GM18526 (cell line): ENCODE results near the gene SH3RF3.

Source experiments
- POLR2A ChIP-seq: IDR thresholded peaks from 3 replicates; pipeline ENCODE4 v1.6.1; 2011; ENCODE audit not compliant: insufficient read length; ENCODE audit errors: extremely low read depth

The SH3RF3 gene

DNA sequence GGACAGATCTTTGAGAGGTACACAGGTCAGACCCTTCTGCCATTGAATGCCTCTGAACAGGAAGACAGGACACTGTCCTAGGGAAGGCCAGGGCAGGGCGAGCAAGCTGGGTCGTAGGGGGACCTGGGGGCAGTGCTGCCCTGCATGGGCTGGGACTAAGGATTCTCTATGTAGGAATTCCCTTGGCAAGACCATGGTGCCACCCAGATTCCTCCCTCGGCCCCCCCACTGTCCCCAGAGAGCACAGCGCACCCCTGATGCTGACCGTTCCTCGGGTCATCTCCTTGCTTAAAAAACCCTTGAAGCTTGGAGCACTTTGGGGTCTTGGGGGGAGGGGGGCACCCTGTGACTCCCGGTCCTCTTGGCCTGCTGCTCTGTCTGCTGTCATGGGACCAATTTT, 289.7 kb downstream of the SH3RF3 start:
- no peak for TF ChIP-seq POLR2A

GRCh38 chr2:109419171-109419756, 290.3 kb downstream of the SH3RF3 start:
- TF ChIP-seq POLR2A, result no peak

- TF ChIP-seq POLR2A, result no peak
These were observed 291.0 kb downstream of the SH3RF3 start for GRCh38 chr2:109419960-109420370.

DNA sequence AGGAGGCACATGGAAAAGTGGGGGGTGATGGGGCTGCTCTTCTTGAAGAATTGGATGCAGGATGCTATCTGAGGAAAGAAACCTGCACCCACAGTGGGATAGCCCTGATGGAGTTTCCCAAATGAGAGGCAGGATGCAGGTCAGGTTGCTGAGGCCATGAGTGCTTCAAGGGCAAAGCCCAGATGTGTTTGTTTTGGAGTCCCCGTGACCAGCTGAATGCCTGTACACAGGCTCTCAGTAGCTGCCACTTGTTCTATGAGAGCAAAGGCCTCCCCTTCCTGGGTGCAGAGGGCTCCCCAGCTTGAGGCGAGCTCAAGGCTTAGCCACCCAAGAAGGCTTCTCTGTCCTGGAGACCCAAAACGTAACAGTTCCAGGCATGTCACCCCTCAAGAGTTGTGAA, 292.1 kb downstream of the SH3RF3 start:
- no peak for TF ChIP-seq POLR2A

GRCh38 chr2:109421642-109422041, 292.6 kb downstream of the SH3RF3 start:
- TF ChIP-seq POLR2A, result no peak

GRCh38 chr2:109422071-109422757, 293.2 kb downstream of the SH3RF3 start:
- no peak for TF ChIP-seq POLR2A

- TF ChIP-seq POLR2A, result no peak
These were observed 293.9 kb downstream of the SH3RF3 start for GRCh38 chr2:109422758-109423500.

DNA sequence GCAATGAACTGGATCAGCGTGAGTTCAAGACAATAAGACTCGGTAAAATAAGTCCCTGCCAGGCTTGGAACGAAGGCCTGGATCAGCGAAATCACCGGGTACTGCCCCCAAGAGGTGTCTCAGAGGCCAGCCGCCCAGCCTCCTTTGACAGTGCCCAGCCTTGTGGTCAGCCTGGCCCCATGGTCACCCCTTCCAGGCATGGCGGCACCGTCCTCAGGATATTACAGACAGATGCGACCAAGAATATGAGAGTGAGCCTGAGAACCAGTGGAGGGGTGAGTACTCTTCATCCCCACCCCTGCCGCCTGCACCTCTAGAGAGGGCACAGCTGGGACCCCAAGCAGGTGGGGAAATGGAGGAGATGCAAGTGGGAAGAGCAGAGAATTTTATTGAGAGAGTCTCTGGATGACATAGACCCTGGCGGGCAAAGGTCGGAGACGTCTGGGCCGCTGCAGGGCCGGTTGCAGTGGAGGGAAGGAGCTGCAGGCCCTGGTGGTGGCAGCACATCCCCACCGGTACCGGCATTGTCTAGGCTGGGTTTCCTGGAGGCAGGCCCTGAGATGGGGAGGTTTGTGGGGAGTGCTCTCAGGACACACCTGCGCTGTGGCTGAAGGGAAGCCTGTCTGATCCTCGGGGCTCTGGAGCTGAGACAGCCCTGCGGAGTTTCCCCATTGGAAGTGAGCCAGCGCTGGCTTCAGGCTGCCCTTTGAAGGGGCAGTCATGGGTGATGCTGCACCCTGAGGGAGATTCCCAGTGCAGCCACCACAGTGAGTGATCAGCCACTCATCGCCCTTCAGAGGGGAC, 294.8 kb downstream of the SH3RF3 start:
- no peak for TF ChIP-seq POLR2A

DNA sequence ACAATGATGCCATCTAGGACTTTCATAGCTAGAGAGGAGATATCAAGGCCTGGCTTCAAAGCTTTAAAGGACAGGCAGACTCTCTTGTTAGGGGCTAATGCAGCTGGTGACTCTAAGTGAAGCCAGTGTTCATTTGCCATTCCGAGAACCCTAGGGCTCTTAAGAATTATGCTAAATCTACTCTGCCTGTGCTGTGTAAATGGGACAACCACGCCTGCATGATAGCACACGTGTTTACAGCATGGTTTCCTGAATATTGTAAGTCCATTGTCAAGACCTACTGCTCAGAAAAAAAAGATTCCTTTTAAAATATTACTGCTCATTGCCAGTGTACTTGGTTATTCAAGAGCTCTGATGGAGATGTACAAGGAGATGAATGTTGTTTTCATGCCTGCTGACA, 296.4 kb downstream of the SH3RF3 start:
- no peak for TF ChIP-seq POLR2A

- no peak for TF ChIP-seq POLR2A
These were observed 298.7 kb downstream of the SH3RF3 start for GRCh38 chr2:109427661-109428091.

DNA sequence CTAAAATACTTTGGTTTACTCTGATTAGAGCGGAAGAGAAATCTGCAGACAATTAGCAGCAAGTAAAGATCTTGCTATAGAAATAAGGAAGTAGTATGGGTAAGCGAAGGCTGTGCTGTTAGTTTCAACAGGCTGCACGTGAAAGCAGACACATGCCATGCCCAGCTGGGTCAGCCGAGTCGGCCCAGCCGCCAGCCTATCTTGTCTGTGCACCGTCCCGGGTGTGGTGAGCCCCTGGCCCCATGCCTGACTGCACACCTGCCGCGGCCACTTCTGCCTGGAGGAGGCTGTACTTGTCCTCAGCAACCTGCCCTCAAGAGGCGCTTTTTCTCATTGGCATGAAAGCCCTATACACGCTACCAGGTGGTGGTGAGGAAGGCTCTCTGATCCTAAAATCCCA, 299.3 kb downstream of the SH3RF3 start:
- no peak for TF ChIP-seq POLR2A

DNA sequence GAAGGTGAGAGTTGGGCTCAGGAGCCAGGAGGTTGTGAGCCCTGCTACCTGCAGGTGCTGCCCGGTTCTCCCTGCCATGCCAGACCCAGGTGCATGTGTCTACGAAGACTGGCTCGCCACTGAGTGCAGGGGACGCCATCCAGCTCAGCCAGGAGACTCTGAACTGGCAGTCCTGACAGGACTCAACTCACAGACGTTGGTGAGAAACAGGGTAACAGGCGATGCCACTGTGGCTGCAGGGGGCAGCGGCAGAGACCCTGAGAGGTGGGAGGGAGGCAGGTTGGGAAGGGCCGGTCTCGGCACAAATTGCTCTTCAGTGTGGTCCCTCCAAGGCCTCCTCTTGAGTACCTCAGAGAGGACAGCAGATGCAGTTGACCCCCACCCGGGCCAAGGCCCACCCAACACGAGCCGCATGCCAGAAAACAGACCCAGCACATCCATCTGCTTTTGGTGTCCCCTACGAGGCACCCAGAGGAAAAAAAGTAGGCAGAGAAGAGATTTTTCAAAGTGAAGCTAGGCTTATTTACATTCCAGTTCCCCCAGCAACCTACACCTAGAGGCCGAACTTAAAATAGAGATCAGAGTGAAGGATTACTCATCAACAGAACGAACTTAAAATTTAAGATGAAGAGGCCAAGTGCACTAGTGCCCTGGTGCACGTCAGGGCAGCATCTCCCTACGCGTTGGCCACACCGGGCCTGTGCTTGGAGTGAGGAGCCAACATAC, 300.0 kb downstream of the SH3RF3 start:
- TF ChIP-seq POLR2A, result no peak

DNA sequence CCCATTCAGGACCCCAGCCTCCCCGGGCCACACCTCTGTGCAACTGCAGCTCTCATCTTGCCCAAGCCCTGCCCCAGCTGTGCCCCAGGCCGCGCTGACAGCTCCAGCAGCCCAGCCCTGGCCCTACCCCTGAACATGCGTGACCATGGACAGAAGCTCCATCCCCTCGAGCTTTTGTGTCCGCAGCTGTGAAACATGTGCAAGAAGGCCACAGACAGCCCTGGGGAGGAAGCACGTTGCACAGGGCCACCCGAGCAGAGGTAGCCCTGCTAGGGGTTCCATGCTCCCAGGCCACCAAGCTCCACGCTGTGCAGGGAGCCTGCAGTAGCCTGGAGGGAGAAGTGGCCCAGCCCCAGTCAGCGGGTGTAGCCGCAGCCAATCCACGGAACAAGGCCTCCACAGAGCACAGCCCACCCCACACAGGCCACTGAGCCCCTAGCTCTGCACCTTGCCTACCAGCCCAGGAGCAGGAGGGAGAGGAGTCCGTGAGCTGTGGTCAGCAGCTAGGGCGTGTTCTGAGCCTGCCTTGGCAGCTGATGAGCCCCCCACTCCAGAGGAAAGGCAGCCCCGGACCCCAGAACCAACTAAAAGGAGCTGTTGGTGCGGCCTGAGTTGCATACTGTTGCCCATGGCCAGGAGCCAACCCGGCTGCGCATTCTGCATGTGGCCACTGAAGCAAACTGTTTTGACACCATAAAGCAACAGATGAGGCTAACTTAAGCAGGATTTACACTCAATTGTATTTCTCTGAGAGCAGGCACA, 300.7 kb downstream of the SH3RF3 start:
- TF ChIP-seq POLR2A, result no peak

GRCh38 chr2:109430329-109430636, 301.3 kb downstream of the SH3RF3 start:
- TF ChIP-seq POLR2A, result no peak

DNA sequence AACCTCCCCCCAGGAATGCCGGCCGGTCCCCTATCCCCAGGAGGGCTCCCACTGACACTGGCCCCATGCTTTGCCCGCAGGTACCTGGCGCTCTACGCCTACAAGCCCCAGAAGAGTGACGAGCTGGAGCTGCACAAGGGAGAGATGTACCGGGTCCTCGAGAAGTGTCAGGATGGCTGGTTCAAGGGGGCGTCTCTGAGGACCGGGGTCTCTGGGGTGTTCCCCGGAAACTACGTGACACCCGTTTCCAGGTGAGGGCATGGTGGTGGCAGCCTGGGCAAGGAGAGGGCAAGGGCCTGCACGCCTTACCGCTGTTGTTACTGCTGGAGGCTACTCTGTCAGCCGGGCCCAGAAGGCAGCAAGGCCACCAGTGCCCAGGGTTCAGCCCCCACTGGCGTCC, 303.4 kb downstream of the SH3RF3 start:
- TF ChIP-seq POLR2A, result no peak

DNA sequence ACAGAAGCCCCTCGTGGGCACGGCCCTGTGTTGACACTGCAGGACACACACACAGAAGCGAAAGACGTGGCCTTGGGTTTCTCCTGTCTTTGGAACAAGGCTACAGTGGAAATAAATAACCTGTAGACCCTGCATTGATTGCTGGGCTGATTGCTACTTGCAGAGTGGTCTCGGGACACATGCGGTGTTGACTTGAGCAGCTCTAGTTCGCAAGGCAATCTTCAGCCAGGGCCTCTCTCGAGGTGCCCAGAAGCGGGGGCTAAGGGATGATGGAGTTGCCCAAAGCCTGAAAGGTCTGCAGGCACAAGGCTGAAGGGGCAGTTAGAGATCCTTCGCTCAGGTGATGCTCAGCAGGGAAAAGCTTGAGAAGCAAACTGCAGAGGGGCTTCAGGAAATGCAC, 304.5 kb downstream of the SH3RF3 start:
- no peak for TF ChIP-seq POLR2A
